HEK293T (cell line): ENCODE measurements around the gene RGCC.

ENCODE experiments used
- CTBP1 ChIP-seq: fragments of 450-650 bp; IDR thresholded peaks from 2 replicates; pipeline ENCODE4 v1.6.1; 2016; ENCODE audit warnings: borderline replicate concordance
- ELF4 ChIP-seq: fragments of 450-650 bp; IDR thresholded peaks from 2 replicates; pipeline ENCODE4 v1.6.1; 2017; ENCODE audit warnings: antibody characterized with exemption
- FOXM1 ChIP-seq: fragments of 450-650 bp; IDR thresholded peaks from 2 replicates; pipeline ENCODE4 v1.6.1; 2017; ENCODE audit warnings: mild to moderate bottlenecking, borderline replicate concordance
- HDGF ChIP-seq: fragments of 450-650 bp; IDR thresholded peaks from 2 replicates; pipeline ENCODE4 v1.6.1; 2017; ENCODE audit warnings: antibody characterized with exemption, borderline replicate concordance
- SUZ12 ChIP-seq: fragments of 450-650 bp; IDR thresholded peaks from 2 replicates; pipeline ENCODE4 v1.6.1; 2016; ENCODE audit warnings: mild to moderate bottlenecking
- TF ChIP-seq, protein P1 (sequence below): fragments of 450-650 bp; IDR thresholded peaks from 2 replicates; pipeline ENCODE4 v1.6.1; 2016

DNA sequence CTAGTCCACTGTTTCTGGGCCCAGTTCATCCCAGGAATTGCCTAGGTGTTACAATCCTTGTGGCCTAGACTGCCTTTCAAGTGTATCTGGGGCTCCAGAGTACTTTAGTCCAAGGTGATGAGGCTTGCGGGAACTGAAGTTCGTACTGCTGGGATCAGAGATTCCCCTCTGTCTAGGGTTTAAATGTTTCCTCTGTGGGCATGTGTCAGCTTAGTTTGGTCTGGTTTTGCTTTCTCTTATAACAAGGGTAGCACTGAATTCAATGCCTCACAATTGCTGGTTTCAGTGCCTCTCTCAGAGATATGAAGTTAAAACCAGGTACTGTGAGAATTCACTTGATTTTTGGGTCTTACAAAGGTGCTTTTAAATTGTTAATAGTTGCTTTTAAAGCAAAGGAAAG, 30.8 kb downstream of the RGCC start:
- TF ChIP-seq, protein P1, sequence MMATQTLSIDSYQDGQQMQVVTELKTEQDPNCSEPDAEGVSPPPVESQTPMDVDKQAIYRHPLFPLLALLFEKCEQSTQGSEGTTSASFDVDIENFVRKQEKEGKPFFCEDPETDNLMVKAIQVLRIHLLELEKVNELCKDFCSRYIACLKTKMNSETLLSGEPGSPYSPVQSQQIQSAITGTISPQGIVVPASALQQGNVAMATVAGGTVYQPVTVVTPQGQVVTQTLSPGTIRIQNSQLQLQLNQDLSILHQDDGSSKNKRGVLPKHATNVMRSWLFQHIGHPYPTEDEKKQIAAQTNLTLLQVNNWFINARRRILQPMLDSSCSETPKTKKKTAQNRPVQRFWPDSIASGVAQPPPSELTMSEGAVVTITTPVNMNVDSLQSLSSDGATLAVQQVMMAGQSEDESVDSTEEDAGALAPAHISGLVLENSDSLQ = no peak
- TF ChIP-seq FOXM1 (no peak), HDGF (no peak), ELF4 (no peak), CTBP1 (no peak), SUZ12 (no peak)
